Endometrium (tissue), 2 donors: Measurements from ENCODE around the gene ROBO4.

Source experiments
- FAIRE-seq: peaks from 2 replicates; lab custom pipeline; 2012; peaks lifted over from hg19 to GRCh38; lab: Jason Lieb, UNC
- donor health status: control.
- donor health status: control.

The ROBO4 gene

DNA sequence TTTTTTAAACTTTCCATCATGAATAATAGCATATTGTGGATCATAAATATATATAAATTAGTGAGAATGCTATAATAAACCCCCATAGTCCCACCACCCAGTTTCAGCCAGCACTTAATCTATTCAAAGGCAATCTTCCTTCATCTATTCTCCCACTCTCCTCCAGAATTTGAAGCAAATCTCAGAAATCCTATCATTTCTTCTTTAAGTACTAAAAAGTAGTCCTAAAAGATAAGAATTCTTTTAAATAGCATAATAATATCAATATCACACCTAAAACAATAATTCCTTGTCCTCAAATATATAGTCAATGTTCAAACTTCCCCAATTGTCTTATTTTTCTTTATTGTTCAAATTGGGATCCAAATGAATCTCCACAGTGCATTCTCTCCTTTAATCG, 57.0 kb downstream of the ROBO4 start:
- no peak for FAIRE-seq

DNA sequence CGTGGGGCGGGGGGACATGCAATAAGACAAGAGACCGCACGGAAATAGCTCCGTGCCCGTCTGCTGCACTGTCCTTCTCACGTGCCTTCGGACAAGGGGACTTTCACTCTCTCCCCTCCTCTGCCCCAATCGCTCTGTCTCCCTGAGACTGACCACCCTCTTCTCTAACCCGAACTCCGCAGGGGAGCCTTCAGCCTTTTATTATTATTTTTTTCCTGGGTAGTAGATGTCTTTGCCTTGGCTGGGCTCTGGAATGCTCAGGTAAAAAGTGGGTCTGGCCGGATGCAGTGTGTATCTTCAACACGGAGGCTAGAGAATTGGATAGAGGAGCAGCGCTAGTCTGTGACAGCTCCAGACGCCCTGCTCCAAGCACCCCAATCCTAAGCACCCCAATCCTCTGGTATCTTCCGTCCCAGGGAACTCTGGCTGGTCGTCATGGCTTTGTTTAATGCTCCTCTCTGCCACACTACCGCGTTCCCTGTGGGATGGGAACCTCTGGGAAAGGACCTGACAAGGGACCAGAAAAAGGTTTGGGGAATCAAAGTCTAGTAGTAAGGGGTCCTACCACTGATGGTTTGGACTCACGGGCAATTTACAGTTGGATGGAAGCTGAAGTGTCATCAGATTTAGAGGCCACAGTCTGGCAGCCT, 57.6 kb downstream of the ROBO4 start:
- FAIRE-seq = no peak

DNA sequence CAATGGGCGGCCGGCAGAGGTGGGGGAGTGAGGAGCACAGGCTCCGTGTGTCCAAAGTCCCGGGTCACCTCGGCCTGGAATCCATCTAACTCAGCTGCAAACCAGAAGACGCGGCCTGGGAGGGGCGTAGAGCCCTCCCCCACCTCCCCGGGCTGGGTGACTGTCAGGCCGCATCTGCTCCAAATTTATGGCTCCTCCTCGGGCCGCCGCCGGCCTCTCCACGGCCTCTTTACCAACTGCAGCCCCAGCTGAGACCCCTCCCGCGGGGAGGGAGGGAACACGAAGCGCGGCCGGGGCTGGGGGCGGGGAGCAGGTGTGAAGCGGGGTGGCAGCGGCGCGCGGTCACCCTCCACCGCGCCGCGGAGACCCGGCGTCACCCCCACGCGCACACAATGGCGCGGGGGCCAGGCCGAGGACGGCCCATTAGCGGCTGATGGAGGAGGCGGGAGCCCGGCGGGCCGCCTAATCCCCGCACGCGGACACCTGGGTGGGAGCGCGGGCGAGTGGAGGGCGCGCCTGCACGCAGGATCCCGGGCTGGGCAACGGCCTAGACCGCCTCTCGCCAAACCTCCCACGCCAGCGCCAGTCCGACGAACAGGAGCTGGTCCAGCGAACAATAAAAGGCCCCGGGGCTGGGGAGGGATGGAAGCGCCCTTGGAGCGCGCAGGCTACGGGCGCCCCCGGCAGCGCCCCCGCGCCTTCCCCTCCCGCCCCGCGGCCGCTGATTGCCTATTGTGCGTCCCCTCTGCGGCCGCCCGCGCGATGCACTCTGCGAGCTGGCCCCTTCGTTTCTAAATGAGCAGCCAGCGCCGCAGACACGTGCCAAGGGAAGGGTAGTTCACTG, 58.3 kb downstream of the ROBO4 start:
- no peak for FAIRE-seq

DNA sequence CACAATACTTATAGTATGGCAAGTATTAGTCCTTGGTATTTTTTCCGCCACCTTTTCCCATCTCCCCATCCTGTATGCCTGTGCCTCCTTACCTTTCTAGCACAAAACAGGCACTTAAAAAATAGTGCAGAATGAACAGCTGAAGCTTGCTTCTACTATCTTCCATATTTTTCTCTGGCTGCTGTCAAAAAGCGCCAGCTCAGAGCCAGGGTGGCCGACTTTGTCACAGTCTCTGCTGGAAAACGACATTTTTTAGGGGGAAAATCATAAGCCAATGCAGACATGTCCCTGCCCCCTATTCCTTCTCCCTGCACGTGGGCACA, 58.9 kb downstream of the ROBO4 start:
- FAIRE-seq = no peak

DNA sequence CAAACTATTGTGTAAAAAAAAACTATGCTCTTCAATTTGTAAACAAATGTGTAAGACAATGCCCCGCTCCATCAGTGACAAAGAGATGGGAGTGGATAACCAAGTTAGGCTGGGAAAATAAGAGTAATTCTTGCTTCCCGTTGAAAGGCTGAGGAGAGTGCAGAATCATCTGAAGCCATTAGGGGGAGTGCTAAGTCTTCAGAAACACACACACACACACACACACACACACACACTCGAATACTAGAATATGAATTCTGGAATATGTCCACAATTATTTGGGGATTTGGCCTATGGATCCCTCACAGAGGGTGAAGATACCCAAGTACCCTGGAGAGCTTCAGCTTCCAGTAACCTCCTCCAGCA, 60.2 kb downstream of the ROBO4 start:
- peak; percentile 72 for FAIRE-seq

DNA sequence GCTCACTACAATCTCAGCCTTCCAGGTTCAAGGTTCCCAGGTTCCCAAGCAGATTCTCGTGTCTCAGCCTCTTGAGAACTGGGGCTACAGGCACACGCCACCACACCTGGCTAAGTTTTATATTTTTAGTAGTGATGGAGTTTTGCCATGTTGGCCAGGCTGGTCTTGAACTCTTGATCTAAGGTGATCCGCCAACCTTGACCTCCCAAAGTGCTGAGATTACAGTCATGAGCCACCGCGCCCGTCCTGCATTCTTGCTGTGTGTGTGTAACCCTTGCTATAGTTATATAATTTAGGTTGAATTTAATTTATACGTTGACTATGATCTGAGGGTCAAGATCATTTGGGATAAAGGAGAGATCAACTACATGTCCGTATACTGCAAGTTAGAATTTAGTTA, 61.7 kb downstream of the ROBO4 start:
- FAIRE-seq = no peak

DNA sequence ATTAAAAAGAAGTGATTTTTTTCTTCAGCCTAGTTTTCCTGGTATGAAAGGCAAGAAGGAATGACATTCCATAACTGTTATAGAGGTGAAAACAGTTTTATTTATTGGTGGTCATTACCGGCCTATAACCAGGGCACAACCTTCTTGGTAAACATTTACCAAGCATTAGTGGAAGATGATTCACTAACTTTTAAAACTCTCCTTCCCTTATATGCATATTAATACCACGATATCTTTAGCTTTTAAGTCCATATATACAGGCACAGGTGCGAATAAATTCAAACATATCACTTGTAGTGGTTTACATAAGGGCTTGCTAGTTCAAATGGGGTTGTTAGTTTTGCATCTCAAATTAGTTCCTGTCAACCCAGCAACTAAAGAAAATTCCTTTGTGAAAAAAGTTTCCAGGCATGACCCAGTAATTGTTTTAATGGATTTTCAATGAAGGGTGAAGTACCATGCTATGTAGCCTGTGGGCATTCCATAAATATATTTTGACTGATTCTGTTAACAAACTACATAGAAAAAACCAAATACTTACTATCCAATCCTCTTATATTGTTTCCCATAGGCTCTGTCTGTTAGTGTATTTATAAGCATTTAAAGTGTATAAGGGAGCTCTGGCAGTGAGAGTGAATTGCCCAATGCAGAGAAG, 63.0 kb downstream of the ROBO4 start:
- no peak for FAIRE-seq
